Fibroblast of villous mesenchyme (primary cell): Measurements from ENCODE around the gene TRAPPC14. TPM values are rescaled to one million over a fixed set of nuclear protein-coding genes. Genes with fewer than 3 reads are reported as not detected.
A peak's percentile ranks its signal among the peaks of the same experiment; 100 is the strongest.

Experiments
- DNase-seq: peaks from one replicate; pipeline ENCODE4 v3.0.0-alpha.2; 2010; ENCODE audit warnings: low read depth
- H3K4me3 ChIP-seq: 2 replicates; pipeline ENCODE4 v1.5.1; 2011; ENCODE audit warnings: low read depth, mild to moderate bottlenecking, low read length
- CTCF ChIP-seq: IDR thresholded peaks from 2 replicates; pipeline ENCODE4 v1.5.1; 2012; ENCODE audit warnings: low read depth, mild to moderate bottlenecking, low read length; ENCODE audit not compliant: insufficient read depth
- total RNA-seq: library from RNA; depleted of rRNA; stranded (reverse); fragments of >200 nt; gene quantifications from 2 replicates; pipeline ENCODE4 v1.2.3, GENCODE V29; 2012

Gene TRAPPC14
- total RNA-seq, 1 donor, result 14.2 TPM

- H3K4me3 ChIP-seq, result peak overlapping the region; percentile 72
- TF ChIP-seq CTCF, result no peak
- no peak for DNase-seq
These were observed 17.8 kb upstream of the TRAPPC14 start for GRCh38 chr7:100176096-100177044.

DNA sequence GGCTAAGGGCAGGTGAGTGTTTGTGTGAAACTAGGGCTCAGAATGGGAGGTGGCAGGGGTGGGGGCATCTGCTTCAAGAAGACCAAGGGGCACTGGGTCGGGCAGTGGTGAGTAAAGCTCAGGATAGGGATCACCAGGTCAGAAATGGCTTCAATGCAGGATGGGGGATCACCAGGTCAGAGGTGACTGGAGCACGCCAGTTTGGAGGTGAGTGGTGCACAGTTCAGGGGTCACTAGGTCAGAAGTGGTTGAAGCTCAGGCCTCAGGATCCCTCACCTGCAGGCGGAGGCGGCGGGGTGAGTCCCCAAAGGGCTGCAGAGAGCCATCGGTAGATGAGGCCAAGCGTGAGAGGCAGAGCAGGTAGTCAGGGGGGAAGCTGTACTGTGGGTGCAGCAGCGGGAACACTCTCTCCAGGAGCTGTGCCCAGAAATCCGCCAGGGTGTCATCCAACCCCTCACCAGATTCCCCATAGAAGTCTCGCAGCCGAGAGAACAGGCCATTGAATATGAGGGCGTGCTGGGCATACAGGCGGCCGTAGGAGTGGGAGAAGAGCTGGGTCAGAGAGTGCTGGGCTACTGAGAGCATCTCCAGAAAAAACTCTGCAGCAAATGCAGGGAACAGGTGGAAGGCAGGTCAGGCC, 16.9 kb upstream of the TRAPPC14 start:
- DNase-seq, result no peak
- H3K4me3 ChIP-seq, result no peak overlapping the region
- TF ChIP-seq CTCF, result no peak

- TF ChIP-seq CTCF, result no peak
- H3K4me3 ChIP-seq, result no peak overlapping the region
- DNase-seq, result no peak
These were observed 16.1 kb upstream of the TRAPPC14 start for GRCh38 chr7:100174582-100174981.

DNA sequence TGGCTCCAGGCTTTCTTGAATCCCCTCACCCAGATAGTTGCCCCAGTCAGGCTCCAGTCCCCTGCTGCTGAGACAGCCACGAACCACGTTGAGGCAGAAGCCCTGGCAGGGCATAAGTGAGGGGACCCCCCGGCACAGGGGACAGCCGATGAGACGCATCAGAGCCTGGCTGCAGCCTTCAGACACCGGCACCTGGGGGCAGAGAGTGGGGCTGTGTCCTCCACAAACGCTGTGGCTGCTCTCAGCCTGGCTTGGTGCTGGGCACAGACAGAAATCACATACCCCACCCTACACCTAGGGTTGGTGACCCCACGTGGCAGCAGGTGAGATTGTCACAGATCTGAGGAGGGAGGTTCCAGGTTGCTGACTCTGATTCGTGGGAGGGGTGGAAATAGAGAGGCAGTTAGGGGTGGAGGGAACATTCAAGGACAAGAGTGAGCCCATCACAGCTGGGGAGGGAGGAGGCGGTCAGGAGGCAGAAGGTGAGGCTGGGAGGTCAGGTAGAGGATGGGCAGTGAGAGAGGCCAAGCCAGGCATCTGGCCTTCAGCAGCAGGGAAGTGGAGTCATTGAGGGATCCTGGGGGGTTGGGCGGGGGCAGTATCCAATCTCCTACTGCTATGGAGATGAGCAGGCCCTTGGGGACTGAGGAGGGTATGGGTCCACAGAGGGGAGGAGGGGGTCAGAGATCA, 15.4 kb upstream of the TRAPPC14 start:
- no peak for DNase-seq
- H3K4me3 ChIP-seq, result no peak overlapping the region
- TF ChIP-seq CTCF, result no peak

DNA sequence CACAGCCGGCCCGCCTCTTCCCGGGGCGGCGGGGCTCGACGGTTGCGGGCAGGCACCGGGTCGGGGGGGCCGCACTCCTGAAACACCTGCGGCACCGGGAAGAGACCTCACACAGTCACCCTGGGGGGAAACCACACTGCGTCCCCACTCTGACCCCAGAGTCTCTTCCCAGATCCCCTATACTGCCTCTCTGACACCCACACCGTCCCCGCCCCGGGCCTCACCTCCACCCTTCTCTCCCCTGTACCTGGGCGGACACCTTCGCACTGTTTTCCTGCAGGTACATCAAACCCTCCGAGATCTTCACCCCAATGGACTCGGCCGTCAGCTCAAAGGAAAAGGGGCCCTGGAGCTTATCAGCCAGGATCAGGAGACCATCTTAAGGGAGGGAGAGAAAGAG, 13.3 kb upstream of the TRAPPC14 start:
- no peak for TF ChIP-seq CTCF
- no peak for DNase-seq
- no peak overlapping the region for H3K4me3 ChIP-seq

DNA sequence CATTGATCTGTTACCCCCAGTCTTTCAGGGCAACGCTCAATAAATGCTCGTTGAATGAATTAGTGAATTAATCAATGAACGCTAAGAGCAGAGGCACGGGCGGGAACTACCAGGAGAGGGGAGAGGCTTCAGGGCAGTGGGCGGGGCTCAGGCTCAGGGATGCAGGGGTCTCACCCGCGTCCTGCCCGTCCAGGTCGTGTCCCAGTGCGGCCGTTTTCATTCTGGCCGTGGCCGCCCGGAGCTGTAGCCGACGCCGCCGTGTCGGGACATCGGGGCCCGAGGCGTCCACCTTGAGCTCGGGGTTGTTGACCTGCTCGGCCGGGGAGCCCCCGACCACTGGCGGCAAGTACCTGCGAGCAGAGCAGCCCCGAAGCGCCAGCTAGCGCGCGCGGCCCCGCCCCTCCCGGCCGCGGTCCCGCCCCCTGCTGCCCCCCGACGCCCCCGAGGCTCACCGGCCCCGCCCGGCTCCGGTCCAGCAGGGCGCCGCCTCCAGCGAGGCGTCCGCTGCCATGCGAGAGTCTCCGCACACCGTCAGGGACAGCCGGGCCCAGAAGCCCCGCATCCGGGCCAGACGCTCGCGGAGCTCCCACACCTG, 12.7 kb upstream of the TRAPPC14 start:
- no peak for DNase-seq
- H3K4me3 ChIP-seq, result peak overlapping the region; percentile 45

More for the DNA sequence above, 12.7 kb upstream of the TRAPPC14 start:
- no peak for TF ChIP-seq CTCF
